Naive thymus-derived CD8-positive, alpha-beta T cell (primary cell): ENCODE measurements around the gene SRSF1. TPM values are rescaled to one million over a fixed set of nuclear protein-coding genes. Genes with fewer than 3 reads are reported as not detected.
"Not testable (repeated sequence)": the region's sequence is repeated elsewhere in the genome, so short reads cannot be mapped to it uniquely, and the experiment has no call there.

ENCODE experiments used
- ATAC-seq, 2 donors: fragments of 150-1000 bp; cut with Tn5 transposase in 1 of 2; sonication (Bioruptor Pico), chemical (Tn5 transposase) in 1 of 2; 1 replicate in 1 of 2; 2 replicates in 1 of 2; pipeline ENCODE4 v1.10.0; 2021; ENCODE audit warnings: mild to moderate bottlenecking in 2 of 2, moderate library complexity in 2 of 2
- POLR2A ChIA-PET: fragments of 350-600 bp; sonication (Branson Sonifier 250); formaldehyde crosslinking; loops from one replicate; lab custom pipeline; 2021; ENCODE audit warnings: antibody characterized with exemption; lab: Charles Lee
- DNase-seq, 10 donors: peaks; one replicate each; pipeline versions ENCODE4 v3.0.0 to v3.0.0-alpha.2; 2020 to 2022
- H3K27ac Mint-ChIP-seq, 10 donors: one replicate each; pipeline ENCODE4 v1.8.0; 2020 to 2022; ENCODE audit warnings: mild to moderate bottlenecking in 10 of 10, mixed read lengths in 10 of 10, moderate library complexity in 4 of 10, inconsistent platforms in 1 of 10
- H3K27me3 Mint-ChIP-seq, 5 donors: one replicate each; pipeline ENCODE4 v1.8.0; 2021 to 2022; ENCODE audit warnings: mixed read lengths in 5 of 5
- H3K36me3 Mint-ChIP-seq, 3 donors: one replicate each; pipeline ENCODE4 v1.8.0; 2020 to 2022; ENCODE audit warnings: mixed read lengths in 3 of 3, mild to moderate bottlenecking in 2 of 3, inconsistent platforms in 1 of 3
- H3K4me1 Mint-ChIP-seq, 4 donors: one replicate each; pipeline ENCODE4 v1.8.0; 2021 to 2022; ENCODE audit warnings: mixed read lengths in 4 of 4
- H3K4me3 Mint-ChIP-seq, 10 donors: one replicate each; pipeline ENCODE4 v1.8.0; 2020 to 2022; ENCODE audit warnings: mild to moderate bottlenecking in 10 of 10, mixed read lengths in 10 of 10, moderate library complexity in 6 of 10, inconsistent platforms in 1 of 10
- H3K9me3 Mint-ChIP-seq, 9 donors: one replicate each; pipeline ENCODE4 v1.8.0; 2020 to 2022; ENCODE audit warnings: mixed read lengths in 9 of 9, mild to moderate bottlenecking in 3 of 9, inconsistent platforms in 1 of 9, moderate library complexity in 1 of 9
- polyA plus RNA-seq, 3 donors: library from polyadenylated mRNA; unstranded; fragments of 300-500 nt; fragmentation: Illumina TruSeq; gene quantifications; one replicate each; pipeline ENCODE4 v1.2.3, GENCODE V29; 2021
- total RNA-seq, 8 experiments: library from RNA in 2 of 8; stranded (reverse) in 2 of 8; gene quantifications; one replicate each; pipeline ENCODE4 v1.2.3 and lab custom pipeline; 2021 to 2026

SRSF1 gene
- total and polyA plus RNA-seq, 5 experiments from 2014 or later = 43.5 to 256 (median 51.6) TPM

- Mint-ChIP-seq H3K4me1 (no peaks in the 10 kb centered on the region), H3K27me3 (no peaks in the 10 kb centered on the region), H3K27ac (peak overlapping the region in 1 of 10 donors; percentile 51), H3K9me3 (no peaks in the 10 kb centered on the region), H3K36me3 (peaks cover 0 to 39% (median 3%) of the 10 kb centered on the region in 3 donors), H3K4me3 (no peak overlapping the region)
- no peak for DNase-seq
- POLR2A ChIA-PET = interaction anchor here (0.6 kb wide), 1 partner anchor 24 kb away, joined by 3 read pairs; no protein-coding TSS in a partner anchor
- ATAC-seq = no peak
Measured at GRCh38 chr17:57970710-57971109, 36.3 kb downstream of the SRSF1 start.

GRCh38 chr17:57968456-57968855, 38.6 kb downstream of the SRSF1 start:
- Mint-ChIP-seq H3K4me1 (no peaks in the 10 kb centered on the region), H3K27me3 (no peaks in the 10 kb centered on the region), H3K4me3 (no peak overlapping the region), H3K9me3 (no peaks in the 10 kb centered on the region), H3K27ac (peak overlapping the region in 2 of 10 donors; percentile 37 to 63), H3K36me3 (peaks cover 0 to 16% (median 3%) of the 10 kb centered on the region in 3 donors)
- ATAC-seq (no peak), DNase-seq (no peak)
- POLR2A ChIA-PET = no interaction called here

- peaks cover 0 to 4% (median 0%) of the 10 kb centered on the region in 3 donors for H3K36me3 Mint-ChIP-seq
- ATAC-seq (no peak), DNase-seq (no peak)
- no peaks in the 10 kb centered on the region for H3K4me1 Mint-ChIP-seq
- H3K27ac Mint-ChIP-seq = no peak overlapping the region
- peaks cover 0 to 7% (median 0%) of the 10 kb centered on the region in 5 donors for H3K27me3 Mint-ChIP-seq
- no peak overlapping the region for H3K4me3 Mint-ChIP-seq
- no peaks in the 10 kb centered on the region for H3K9me3 Mint-ChIP-seq
- POLR2A ChIA-PET = no interaction called here
Measured at GRCh38 chr17:57966875-57967274, 40.2 kb downstream of the SRSF1 start.

- H3K4me3 Mint-ChIP-seq = no peak overlapping the region
- H3K27ac Mint-ChIP-seq = no peak overlapping the region
- peaks cover 0 to 7% (median 0%) of the 10 kb centered on the region in 5 donors for H3K27me3 Mint-ChIP-seq
- POLR2A ChIA-PET = no interaction called here
- no peaks in the 10 kb centered on the region for H3K9me3 Mint-ChIP-seq
- DNase-seq = no peak
- no peaks in the 10 kb centered on the region for H3K36me3 Mint-ChIP-seq
- no peak for ATAC-seq
- no peaks in the 10 kb centered on the region for H3K4me1 Mint-ChIP-seq
Measured at GRCh38 chr17:57966246-57966645, 40.8 kb downstream of the SRSF1 start.

GRCh38 chr17:57965521-57966160, 41.4 kb downstream of the SRSF1 start:
- POLR2A ChIA-PET = no interaction called here
- no peak for ATAC-seq
- H3K36me3 Mint-ChIP-seq = no peaks in the 10 kb centered on the region
- H3K9me3 Mint-ChIP-seq = no peaks in the 10 kb centered on the region
- H3K27ac Mint-ChIP-seq = no peak overlapping the region
- no peak for DNase-seq
- no peak overlapping the region for H3K4me3 Mint-ChIP-seq
- peaks cover 0 to 11% (median 0%) of the 10 kb centered on the region in 5 donors for H3K27me3 Mint-ChIP-seq
- H3K4me1 Mint-ChIP-seq = no peaks in the 10 kb centered on the region

GRCh38 chr17:57963149-57963511, 43.9 kb downstream of the SRSF1 start:
- no peaks in the 10 kb centered on the region for H3K9me3 Mint-ChIP-seq
- peaks cover under 1 to 18% (median 10%) of the 10 kb centered on the region in 5 donors for H3K27me3 Mint-ChIP-seq
- no peak for DNase-seq
- POLR2A ChIA-PET = no interaction called here
- H3K27ac Mint-ChIP-seq = no peak overlapping the region
- no peak for ATAC-seq
- no peaks in the 10 kb centered on the region for H3K4me1 Mint-ChIP-seq
- H3K4me3 Mint-ChIP-seq = no peak overlapping the region
- no peaks in the 10 kb centered on the region for H3K36me3 Mint-ChIP-seq

GRCh38 chr17:57962279-57963148, 44.5 kb downstream of the SRSF1 start:
- DNase-seq (peak in 1 of 10 donors; percentile 4), ATAC-seq (no peak)
- Mint-ChIP-seq H3K36me3 (no peaks in the 10 kb centered on the region), H3K27me3 (peaks cover 3 to 21% (median 14%) of the 10 kb centered on the region in 5 donors), H3K9me3 (no peaks in the 10 kb centered on the region), H3K4me1 (peaks cover 1 to 4% (median 3%) of the 10 kb centered on the region in 4 donors), H3K4me3 (no peak overlapping the region), H3K27ac (no peak overlapping the region)
- POLR2A ChIA-PET = no interaction called here

- no peaks in the 10 kb centered on the region for H3K36me3 Mint-ChIP-seq
- H3K27me3 Mint-ChIP-seq = peaks cover 6 to 36% (median 18%) of the 10 kb centered on the region in 5 donors
- peaks cover 5 to 23% (median 17%) of the 10 kb centered on the region in 4 donors for H3K4me1 Mint-ChIP-seq
- H3K9me3 Mint-ChIP-seq = no peaks in the 10 kb centered on the region
- H3K4me3 Mint-ChIP-seq = no peak overlapping the region
- ATAC-seq (no peak), DNase-seq (no peak)
- POLR2A ChIA-PET = interaction anchor here (1.1 kb wide), 2 partner anchors 8 to 20 kb away, joined by 3 to 4 read pairs; no protein-coding TSS in a partner anchor
- H3K27ac Mint-ChIP-seq = no peak overlapping the region
Measured at GRCh38 chr17:57959929-57960328, 47.1 kb downstream of the SRSF1 start.

- Mint-ChIP-seq H3K27me3 (peaks cover 6 to 36% (median 18%) of the 10 kb centered on the region in 5 donors), H3K4me1 (peaks cover 8 to 28% (median 22%) of the 10 kb centered on the region in 4 donors)
- H3K36me3 Mint-ChIP-seq, POLR2A ChIA-PET, DNase-seq, H3K4me3 Mint-ChIP-seq, ATAC-seq, H3K9me3 Mint-ChIP-seq, H3K27ac Mint-ChIP-seq: not testable (repeated sequence)
Measured at GRCh38 chr17:57958391-57958790, 48.7 kb downstream of the SRSF1 start.

GRCh38 chr17:57957886-57958285, 49.2 kb downstream of the SRSF1 start:
- POLR2A ChIA-PET = no interaction called here
- ATAC-seq (no peak), DNase-seq (no peak)
- Mint-ChIP-seq H3K27ac (peak overlapping the region in 1 of 10 donors; percentile 54), H3K36me3 (no peaks in the 10 kb centered on the region), H3K4me1 (peaks cover 10 to 29% (median 24%) of the 10 kb centered on the region in 4 donors), H3K4me3 (peak overlapping the region in 1 of 10 donors; percentile 17), H3K9me3 (no peaks in the 10 kb centered on the region), H3K27me3 (peaks cover 6 to 40% (median 18%) of the 10 kb centered on the region in 5 donors)

GRCh38 chr17:57957120-57957850, 49.8 kb downstream of the SRSF1 start:
- Mint-ChIP-seq H3K4me1 (peaks cover 12 to 34% (median 26%) of the 10 kb centered on the region in 4 donors), H3K27ac (peak overlapping the region in 1 of 10 donors; percentile 61), H3K36me3 (no peaks in the 10 kb centered on the region), H3K9me3 (no peaks in the 10 kb centered on the region), H3K27me3 (peaks cover 6 to 37% (median 18%) of the 10 kb centered on the region in 5 donors), H3K4me3 (peak overlapping the region in 5 of 10 donors; percentile 1 to 44 (median 17))
- ATAC-seq = no peak
- DNase-seq = no peak
- POLR2A ChIA-PET = no interaction called here
